ENCODE data around the gene ACTR2. TPM values are rescaled to one million over a fixed set of nuclear protein-coding genes. Genes with fewer than 3 reads are reported as not detected.
A peak's percentile ranks its signal among the peaks of the same experiment; 100 is the strongest.

Gene ACTR2
- total RNA-seq, 4 donors from 2014 or later = 62.9 to 128 (median 89.5) TPM

- TF ChIP-seq CTCF (IDR thresholded peaks at IDR 0.05) (peak; percentile 21 to 88 (median 72)), POLR2A (IDR thresholded peaks at IDR 0.05) (no peak)
- H3K27me3 ChIP-seq = no peaks in the 10 kb centered on the region
- DNase-seq = peak in 1 of 3 donors; percentile 67
- no peak overlapping the region for H3K27ac ChIP-seq
- no peaks in the 10 kb centered on the region for H3K4me1 ChIP-seq
- H3K4me3 ChIP-seq = no peak overlapping the region
- peaks cover 0 to 59% (median 0%) of the 10 kb centered on the region in 3 donors for H3K36me3 ChIP-seq
- no peaks in the 10 kb centered on the region for H3K9me3 ChIP-seq
Measured at GRCh38 chr2:65264821-65265670, 37.4 kb downstream of the ACTR2 start.

GRCh38 chr2:65265671-65266045 is 38.0 kb downstream of the ACTR2 start:
- Histone ChIP-seq H3K4me1 (no peaks in the 10 kb centered on the region), H3K9me3 (no peaks in the 10 kb centered on the region), H3K27me3 (no peaks in the 10 kb centered on the region), H3K27ac (no peak overlapping the region), H3K4me3 (no peak overlapping the region), H3K36me3 (peaks cover 0 to 59% (median 0%) of the 10 kb centered on the region in 3 donors)
- DNase-seq = no peak
- TF ChIP-seq POLR2A (IDR thresholded peaks at IDR 0.05) (no peak), CTCF (IDR thresholded peaks at IDR 0.05) (no peak)

GRCh38 chr2:65267008-65267407 is 39.4 kb downstream of the ACTR2 start:
- Histone ChIP-seq H3K27me3 (no peaks in the 10 kb centered on the region), H3K27ac (no peak overlapping the region), H3K4me1 (no peaks in the 10 kb centered on the region), H3K36me3 (peaks cover 0 to 57% (median 0%) of the 10 kb centered on the region in 3 donors), H3K4me3 (no peak overlapping the region), H3K9me3 (no peaks in the 10 kb centered on the region)
- TF ChIP-seq CTCF (IDR thresholded peaks at IDR 0.05) = no peak
- no peak for TF ChIP-seq POLR2A (IDR thresholded peaks at IDR 0.05)
- no peak for DNase-seq

- no peak for TF ChIP-seq POLR2A (IDR thresholded peaks at IDR 0.05)
- no peak for TF ChIP-seq CTCF (IDR thresholded peaks at IDR 0.05)
- no peaks in the 10 kb centered on the region for H3K9me3 ChIP-seq
- peaks cover 0 to 67% (median 0%) of the 10 kb centered on the region in 3 donors for H3K36me3 ChIP-seq
- no peak for DNase-seq
- H3K27ac ChIP-seq = no peak overlapping the region
- H3K4me3 ChIP-seq = no peak overlapping the region
- no peaks in the 10 kb centered on the region for H3K27me3 ChIP-seq
- H3K4me1 ChIP-seq = no peaks in the 10 kb centered on the region
Measured at GRCh38 chr2:65268957-65269356, 41.3 kb downstream of the ACTR2 start.

DNA sequence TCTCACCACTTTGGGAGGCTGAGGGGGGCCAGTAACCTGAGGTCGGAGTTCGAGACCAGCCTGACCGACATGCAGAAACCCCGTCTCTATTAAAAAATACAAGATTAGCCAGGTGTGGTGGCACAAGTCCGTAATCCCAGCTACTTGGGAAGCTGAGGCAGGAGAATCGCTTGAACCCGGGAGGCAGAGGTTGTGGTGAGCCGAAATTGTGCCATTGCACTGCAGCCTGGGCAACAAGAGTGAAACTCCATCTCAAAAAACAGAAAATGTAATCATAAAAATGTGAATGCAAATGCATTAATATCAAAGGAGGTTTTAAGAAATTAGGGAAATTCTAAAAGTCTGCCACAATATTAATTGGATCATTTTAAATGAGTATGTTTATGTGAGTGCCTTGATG is 45.7 kb downstream of the ACTR2 start:
- H3K36me3 ChIP-seq = peaks cover 0 to 39% (median 0%) of the 10 kb centered on the region in 3 donors
- H3K4me3 ChIP-seq = no peak overlapping the region
- no peaks in the 10 kb centered on the region for H3K4me1 ChIP-seq
- no peak for DNase-seq
- no peaks in the 10 kb centered on the region for H3K27me3 ChIP-seq
- H3K9me3 ChIP-seq = no peaks in the 10 kb centered on the region
- no peak for TF ChIP-seq CTCF (IDR thresholded peaks at IDR 0.05)
- no peak for TF ChIP-seq POLR2A (IDR thresholded peaks at IDR 0.05)
- H3K27ac ChIP-seq = no peak overlapping the region

Measured in Peyer's patch (tissue), 4 donors.